CD14-positive monocyte (primary cell): ENCODE measurements around the gene SYNE2. TPM values are rescaled to one million over a fixed set of nuclear protein-coding genes. Genes with fewer than 3 reads are reported as not detected.

Source experiments
- DNase-seq, 3 donors: peaks; one replicate each; pipeline ENCODE4 v3.0.0-alpha.2; 2011 to 2022
- H2AFZ ChIP-seq: 2 replicates; pipeline ENCODE4 v1.6.0; 2012; ENCODE audit warnings: mild to moderate bottlenecking, low read depth, low read length, inconsistent platforms; ENCODE audit not compliant: insufficient read depth, poor library complexity, severe bottlenecking
- H3K27ac ChIP-seq, 2 donors: 1 replicate in 1 of 2; 2 replicates in 1 of 2; pipeline ENCODE4 v1.5.1; 2012 to 2013; ENCODE audit warnings: low read length in 2 of 2, control low read depth in 1 of 2, inconsistent platforms in 1 of 2, low read depth in 1 of 2, mild to moderate bottlenecking in 1 of 2
- H3K27me3 ChIP-seq, 2 donors: one replicate each; pipeline versions ENCODE4 v1.6.0 to v1.6.1; 2011 to 2013; ENCODE audit warnings: low read length in 2 of 2; ENCODE audit not compliant: control insufficient read depth in 2 of 2, insufficient read depth in 2 of 2
- H3K36me3 ChIP-seq, 2 donors: replicated peaks in 1 of 2; 1 replicate in 1 of 2; 2 replicates in 1 of 2; pipeline versions ENCODE4 v1.5.1 to v1.6.1; 2012 to 2013; ENCODE audit warnings: low read length in 2 of 2, control low read depth in 1 of 2, inconsistent platforms in 1 of 2, mild to moderate bottlenecking in 1 of 2; ENCODE audit not compliant: insufficient read depth in 2 of 2, control insufficient read depth in 1 of 2
- H3K4me1 ChIP-seq, 2 donors: 1 replicate in 1 of 2; 2 replicates in 1 of 2; pipeline versions ENCODE4 v1.5.1 to v1.6.1; 2012 to 2013; ENCODE audit warnings: low read length in 2 of 2, control low read depth in 1 of 2, inconsistent platforms in 1 of 2, mild to moderate bottlenecking in 1 of 2, moderate library complexity in 1 of 2; ENCODE audit not compliant: insufficient read depth in 2 of 2, control insufficient read depth in 1 of 2
- H3K4me2 ChIP-seq: replicated peaks from 2 replicates; pipeline ENCODE3; 2012; ENCODE audit warnings: low read length, moderate library complexity, mild to moderate bottlenecking; ENCODE audit not compliant: poor library complexity, severe bottlenecking; ENCODE audit errors: extremely low read depth
- H3K4me3 ChIP-seq, 3 experiments: fragments of 200-600 bp in 1 of 3; sonication (generic) in 1 of 3; replicated peaks in 1 of 3; 1 replicate in 2 of 3; 2 replicates in 1 of 3; pipeline ENCODE4 v1.5.1; 2011 to 2013; ENCODE audit warnings: low read length in 3 of 3, mild to moderate bottlenecking in 3 of 3, control low read depth in 2 of 3, low read depth in 2 of 3, inconsistent platforms in 1 of 3, moderate library complexity in 1 of 3
- H3K79me2 ChIP-seq: 2 replicates; pipeline ENCODE4 v1.6.0; 2012; ENCODE audit warnings: mild to moderate bottlenecking, control low read depth, inconsistent platforms, low read length, moderate library complexity; ENCODE audit not compliant: insufficient read depth
- H3K9ac ChIP-seq: 2 replicates; pipeline ENCODE4 v1.6.0; 2017; ENCODE audit warnings: low read length, mild to moderate bottlenecking; ENCODE audit not compliant: insufficient read depth, poor library complexity, severe bottlenecking
- H3K9me3 ChIP-seq, 2 donors: replicated peaks in 1 of 2; 1 replicate in 1 of 2; 2 replicates in 1 of 2; pipeline versions ENCODE4 v1.5.1 to v1.6.1; 2012 to 2013; ENCODE audit warnings: low read length in 2 of 2, control low read depth in 1 of 2; ENCODE audit not compliant: control insufficient read depth in 1 of 2, insufficient read depth in 1 of 2
- H4K20me1 ChIP-seq: 2 replicates; pipeline ENCODE4 v1.6.0; 2012; ENCODE audit warnings: mild to moderate bottlenecking, low read length, control low read depth, moderate library complexity; ENCODE audit not compliant: insufficient read depth
- H3K27ac Mint-ChIP-seq, 7 donors: one replicate each; pipeline ENCODE4 v1.8.0; 2020; ENCODE audit warnings: mild to moderate bottlenecking in 7 of 7, mixed read lengths in 7 of 7, moderate library complexity in 6 of 7, inconsistent platforms in 2 of 7
- H3K27me3 Mint-ChIP-seq, 3 donors: one replicate each; pipeline ENCODE4 v1.8.0; 2021 to 2022; ENCODE audit warnings: low read depth in 3 of 3, mild to moderate bottlenecking in 3 of 3, mixed read lengths in 3 of 3, moderate library complexity in 3 of 3, inconsistent platforms in 1 of 3
- H3K36me3 Mint-ChIP-seq, 2 donors: one replicate each; pipeline ENCODE4 v1.8.0; 2020; ENCODE audit warnings: mixed read lengths in 2 of 2, inconsistent platforms in 1 of 2, mild to moderate bottlenecking in 1 of 2
- H3K4me1 Mint-ChIP-seq: one replicate; pipeline ENCODE4 v1.8.0; 2020; ENCODE audit warnings: mild to moderate bottlenecking, mixed read lengths
- H3K4me3 Mint-ChIP-seq, 2 donors: one replicate each; pipeline ENCODE4 v1.8.0; 2020; ENCODE audit warnings: mild to moderate bottlenecking in 2 of 2, mixed read lengths in 2 of 2, moderate library complexity in 1 of 2
- H3K9me3 Mint-ChIP-seq, 7 donors: one replicate each; pipeline ENCODE4 v1.8.0; 2020 to 2022; ENCODE audit warnings: mixed read lengths in 7 of 7, mild to moderate bottlenecking in 6 of 7, moderate library complexity in 6 of 7, inconsistent platforms in 2 of 7
- WGBS: methylation state at CpG from one replicate; pipeline ENCODE4 v1.1.5; 2013; ENCODE audit warnings: missing lambda C conversion rate; ENCODE audit not compliant: insufficient coverage; 5-methylcytosine and 5-hydroxymethylcytosine counted together
- intact Hi-C, 2 donors: fragments of 100-400 bp; cut with micrococcal nuclease; formaldehyde crosslinking; loops; one replicate each; pipeline versions ENCODE4 v1.15.0 to v1.15.1; 2023
- polyA plus RNA-seq, 3 donors: library from polyadenylated mRNA; depleted of rRNA in 1 of 3; unstranded in 2 of 3; stranded (reverse) in 1 of 3; fragments of 300-500 nt in 2 of 3; fragments of >200 nt in 1 of 3; fragmentation: Illumina TruSeq in 2 of 3; gene quantifications; 1 replicate in 2 of 3; 2 replicates in 1 of 3; pipeline ENCODE4 v1.2.3, GENCODE V29; 2012 to 2021
- TF ChIP-seq, protein P1 (sequence below): fragments of 200-600 bp; IDR thresholded peaks from one replicate; pipeline ENCODE4 v1.8.0; 2022; ENCODE audit warnings: antibody characterized with exemption, mild to moderate bottlenecking

The SYNE2 gene
- polyA plus RNA-seq, 3 donors = 0.06 to 0.46 (median 0.44) TPM

DNA sequence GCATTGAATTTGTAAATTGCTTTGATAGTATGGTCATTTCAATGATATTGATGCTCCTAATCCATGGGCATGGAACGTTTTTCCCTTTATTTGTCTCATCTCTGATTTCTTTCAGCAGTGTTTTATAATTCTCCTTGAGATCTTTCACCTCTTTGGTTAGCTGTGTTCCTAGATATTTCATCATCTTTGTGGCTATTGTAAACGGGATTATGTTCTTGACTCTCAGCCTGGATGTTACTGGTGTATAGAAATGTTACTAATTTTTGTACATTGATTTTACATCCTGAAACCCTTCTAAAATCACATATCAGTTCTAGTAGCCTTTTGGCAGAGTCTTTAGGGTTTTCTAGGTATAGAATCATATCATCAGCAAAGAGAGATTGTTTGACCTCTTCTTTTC lies 52.6 kb downstream of the SYNE2 start:
- no peaks in the 10 kb centered on the region for H4K20me1 ChIP-seq
- no peak overlapping the region for H3K27ac ChIP-seq
- TF ChIP-seq, protein P1, sequence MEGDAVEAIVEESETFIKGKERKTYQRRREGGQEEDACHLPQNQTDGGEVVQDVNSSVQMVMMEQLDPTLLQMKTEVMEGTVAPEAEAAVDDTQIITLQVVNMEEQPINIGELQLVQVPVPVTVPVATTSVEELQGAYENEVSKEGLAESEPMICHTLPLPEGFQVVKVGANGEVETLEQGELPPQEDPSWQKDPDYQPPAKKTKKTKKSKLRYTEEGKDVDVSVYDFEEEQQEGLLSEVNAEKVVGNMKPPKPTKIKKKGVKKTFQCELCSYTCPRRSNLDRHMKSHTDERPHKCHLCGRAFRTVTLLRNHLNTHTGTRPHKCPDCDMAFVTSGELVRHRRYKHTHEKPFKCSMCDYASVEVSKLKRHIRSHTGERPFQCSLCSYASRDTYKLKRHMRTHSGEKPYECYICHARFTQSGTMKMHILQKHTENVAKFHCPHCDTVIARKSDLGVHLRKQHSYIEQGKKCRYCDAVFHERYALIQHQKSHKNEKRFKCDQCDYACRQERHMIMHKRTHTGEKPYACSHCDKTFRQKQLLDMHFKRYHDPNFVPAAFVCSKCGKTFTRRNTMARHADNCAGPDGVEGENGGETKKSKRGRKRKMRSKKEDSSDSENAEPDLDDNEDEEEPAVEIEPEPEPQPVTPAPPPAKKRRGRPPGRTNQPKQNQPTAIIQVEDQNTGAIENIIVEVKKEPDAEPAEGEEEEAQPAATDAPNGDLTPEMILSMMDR = no peak
- H3K4me1 ChIP-seq = peaks cover 12 to 15% of the 10 kb centered on the region in 2 donors
- H3K4me3 Mint-ChIP-seq = peak overlapping the region in 1 of 2 donors; percentile 73
- peaks cover 81 to 90% of the 10 kb centered on the region in 2 donors for H3K27me3 ChIP-seq
- H3K9me3 ChIP-seq = peaks cover 6 to 20% of the 10 kb centered on the region in 2 donors
- no peak overlapping the region for H2AFZ ChIP-seq
- H3K4me3 ChIP-seq = no peak overlapping the region
- H3K9me3 Mint-ChIP-seq = peaks cover 7 to 34% (median 22%) of the 10 kb centered on the region in 7 donors
- peaks cover 79 to 93% (median 92%) of the 10 kb centered on the region in 3 donors for H3K27me3 Mint-ChIP-seq
- H3K27ac Mint-ChIP-seq = no peak overlapping the region
- H3K4me1 Mint-ChIP-seq = peaks cover 16% of the 10 kb centered on the region
- no CpG with 5 or more reads among the region's 2 CpGs for WGBS
- intact Hi-C loops = no loop called here
- no peaks in the 10 kb centered on the region for H3K36me3 ChIP-seq
- H3K36me3 Mint-ChIP-seq = peaks cover 1 to 2% of the 10 kb centered on the region in 2 donors
- no peak for DNase-seq
- no peaks in the 10 kb centered on the region for H3K79me2 ChIP-seq
- no peak overlapping the region for H3K4me2 ChIP-seq
- no peak overlapping the region for H3K9ac ChIP-seq

- no peak overlapping the region for H3K4me3 ChIP-seq
- Mint-ChIP-seq H3K4me1 (peaks cover 3% of the 10 kb centered on the region), H3K27me3 (peaks cover 86 to 92% (median 88%) of the 10 kb centered on the region in 3 donors), H3K4me3 (no peak overlapping the region), H3K9me3 (peaks cover 0 to 19% (median 9%) of the 10 kb centered on the region in 7 donors), H3K36me3 (no peaks in the 10 kb centered on the region), H3K27ac (no peak overlapping the region)
- peaks cover 92 to 95% of the 10 kb centered on the region in 2 donors for H3K27me3 ChIP-seq
- no peaks in the 10 kb centered on the region for H3K4me1 ChIP-seq
- H3K9me3 ChIP-seq = peaks cover 0 to 9% of the 10 kb centered on the region in 2 donors
- no peaks in the 10 kb centered on the region for H4K20me1 ChIP-seq
- no peak overlapping the region for H3K27ac ChIP-seq
- no peak for DNase-seq
- TF ChIP-seq, protein P1 = no peak
- intact Hi-C loops = no loop called here
- no CpG with 5 or more reads among the region's 4 CpGs for WGBS
- H2AFZ ChIP-seq = no peak overlapping the region
- no peak overlapping the region for H3K4me2 ChIP-seq
- no peaks in the 10 kb centered on the region for H3K36me3 ChIP-seq
- H3K9ac ChIP-seq = no peak overlapping the region
- H3K79me2 ChIP-seq = no peaks in the 10 kb centered on the region
These were observed 56.0 kb downstream of the SYNE2 start for GRCh38 chr14:63908667-63909264.
